KOPT-K1 (cell line): Measurements from ENCODE around the gene CHN1.

Experiments
- H3K27ac ChIP-seq: fragments of 200-600 bp; sonication (generic); 2 replicates; pipeline ENCODE4 v1.5.1; 2016; ENCODE audit warnings: antibody characterized with exemption, mild to moderate bottlenecking, low read depth, low read length; ENCODE audit not compliant: poor library complexity, severe bottlenecking
- H3K36me3 ChIP-seq: fragments of 200-600 bp; sonication (generic); 2 replicates; pipeline ENCODE4 v1.5.1; 2017; ENCODE audit warnings: antibody characterized with exemption, mild to moderate bottlenecking, low read length, moderate library complexity; ENCODE audit not compliant: insufficient read depth
- H3K9me3 ChIP-seq: fragments of 200-600 bp; sonication (generic); 2 replicates; pipeline ENCODE4 v1.5.1; 2017; ENCODE audit warnings: antibody characterized with exemption, low read length, mild to moderate bottlenecking; ENCODE audit not compliant: insufficient read depth, poor library complexity, severe bottlenecking

The CHN1 gene

GRCh38 chr2:174827371-174828369 lies 177.5 kb downstream of the CHN1 start:
- H3K9me3 ChIP-seq: no peaks in the 10 kb centered on the region
- H3K36me3 ChIP-seq: no peaks in the 10 kb centered on the region
- H3K27ac ChIP-seq: no peak overlapping the region

DNA sequence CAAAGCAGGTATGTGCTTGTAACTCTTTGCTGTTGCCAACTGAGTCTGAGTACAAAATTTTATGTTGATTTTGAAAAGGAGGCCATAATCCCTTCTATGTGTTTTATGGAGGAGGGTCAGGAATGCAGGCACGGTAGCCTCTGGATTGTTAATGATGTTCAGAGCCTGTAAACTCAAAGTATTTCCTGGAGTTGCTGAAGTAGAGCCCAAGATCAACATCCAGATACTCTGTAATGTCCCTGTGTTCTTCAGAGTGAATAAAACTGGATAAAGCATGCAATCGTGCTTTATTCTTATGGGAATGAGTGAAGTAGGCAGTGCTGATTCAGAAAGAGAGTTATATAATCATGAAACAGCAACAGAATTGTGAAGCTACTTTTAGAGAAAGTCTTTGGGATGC lies 179.1 kb downstream of the CHN1 start:
- no peaks in the 10 kb centered on the region for H3K36me3 ChIP-seq
- no peak overlapping the region for H3K27ac ChIP-seq
- H3K9me3 ChIP-seq: no peaks in the 10 kb centered on the region

DNA sequence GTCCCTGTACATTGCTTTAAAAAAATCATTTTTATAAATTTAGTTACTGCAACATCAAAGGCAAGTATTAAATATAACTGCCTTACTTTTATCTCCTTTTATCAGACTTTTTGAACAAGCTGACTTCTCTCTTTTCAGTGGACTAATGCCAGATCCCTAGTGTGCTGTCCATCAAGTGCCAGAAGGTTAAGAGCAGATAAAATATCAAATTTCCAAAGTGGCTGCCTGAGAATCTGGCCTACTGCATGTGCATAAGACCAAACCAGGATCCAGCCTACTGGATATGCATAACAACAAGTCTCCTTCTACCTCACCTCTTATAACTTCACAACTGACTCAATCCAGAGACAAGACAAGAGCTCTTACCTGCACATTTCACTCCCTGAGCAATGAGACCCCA lies 181.1 kb downstream of the CHN1 start:
- no peaks in the 10 kb centered on the region for H3K9me3 ChIP-seq
- H3K36me3 ChIP-seq: no peaks in the 10 kb centered on the region
- no peak overlapping the region for H3K27ac ChIP-seq

GRCh38 chr2:174821628-174822027 lies 183.6 kb downstream of the CHN1 start:
- H3K27ac ChIP-seq: no peak overlapping the region
- H3K36me3 ChIP-seq: no peaks in the 10 kb centered on the region
- no peaks in the 10 kb centered on the region for H3K9me3 ChIP-seq

GRCh38 chr2:174820361-174820760 lies 184.8 kb downstream of the CHN1 start:
- Histone ChIP-seq H3K36me3 (no peaks in the 10 kb centered on the region), H3K27ac (no peak overlapping the region), H3K9me3 (no peaks in the 10 kb centered on the region)

DNA sequence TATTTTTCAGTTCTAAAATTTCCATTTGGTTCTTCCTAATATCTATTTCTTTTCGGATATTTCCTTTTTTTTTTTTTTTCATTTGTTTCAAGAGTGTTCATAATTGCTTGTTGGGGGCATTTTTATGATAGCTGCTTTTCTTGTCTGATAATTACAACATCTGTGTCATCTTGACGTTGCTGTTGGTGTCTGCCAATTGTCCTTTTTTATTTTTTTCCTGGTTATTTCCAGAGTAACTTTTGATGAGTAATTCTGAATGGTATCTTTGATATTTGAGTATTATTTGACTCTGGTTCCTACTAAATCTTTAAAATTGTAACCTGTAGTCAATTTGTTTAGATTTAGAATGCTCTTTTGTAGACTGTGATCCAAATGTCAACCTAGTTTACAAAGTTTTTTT lies 189.7 kb downstream of the CHN1 start:
- Histone ChIP-seq H3K9me3 (no peaks in the 10 kb centered on the region), H3K27ac (no peak overlapping the region), H3K36me3 (no peaks in the 10 kb centered on the region)

DNA sequence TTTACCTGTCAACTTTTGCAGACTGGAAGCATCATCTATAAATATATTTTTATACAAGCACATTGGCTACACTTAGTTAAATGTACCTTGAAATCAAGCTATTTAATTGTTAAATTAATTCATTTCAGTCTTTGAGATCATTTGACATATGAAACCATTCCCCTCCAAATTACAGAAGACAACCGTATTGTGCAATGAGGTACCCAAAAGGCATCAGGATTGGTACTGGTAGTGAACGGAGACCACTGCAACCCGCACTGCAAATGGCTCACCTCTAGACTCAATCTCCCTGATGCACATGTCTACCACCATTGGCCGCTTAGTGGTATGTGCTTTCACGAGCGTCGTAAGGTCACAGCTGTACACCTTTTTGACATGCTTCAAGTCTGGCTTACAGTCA lies 193.1 kb downstream of the CHN1 start:
- no peaks in the 10 kb centered on the region for H3K36me3 ChIP-seq
- no peak overlapping the region for H3K27ac ChIP-seq

DNA sequence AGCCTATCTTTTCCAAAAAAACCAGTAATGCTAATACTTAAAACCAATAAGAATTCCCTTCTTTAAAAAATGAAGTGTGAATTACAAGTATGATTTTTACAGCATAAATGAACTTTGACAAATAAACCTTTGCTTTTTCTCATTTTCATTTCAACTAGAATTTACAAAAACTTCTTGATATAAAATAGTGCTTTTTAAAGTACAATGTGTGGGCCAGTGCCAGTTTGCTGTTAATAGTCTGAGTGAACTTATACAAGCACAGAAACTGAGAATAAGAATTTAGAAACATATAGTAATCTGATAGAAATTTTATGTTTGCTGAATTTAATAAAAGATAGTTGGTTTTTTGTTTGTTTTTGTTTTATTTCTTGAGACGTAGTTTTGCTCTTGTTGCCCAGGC lies 197.2 kb downstream of the CHN1 start:
- H3K36me3 ChIP-seq: no peaks in the 10 kb centered on the region
- H3K9me3 ChIP-seq: no peaks in the 10 kb centered on the region
- no peak overlapping the region for H3K27ac ChIP-seq

More for the DNA sequence above, 193.1 kb downstream of the CHN1 start:
- H3K9me3 ChIP-seq: no peaks in the 10 kb centered on the region

DNA sequence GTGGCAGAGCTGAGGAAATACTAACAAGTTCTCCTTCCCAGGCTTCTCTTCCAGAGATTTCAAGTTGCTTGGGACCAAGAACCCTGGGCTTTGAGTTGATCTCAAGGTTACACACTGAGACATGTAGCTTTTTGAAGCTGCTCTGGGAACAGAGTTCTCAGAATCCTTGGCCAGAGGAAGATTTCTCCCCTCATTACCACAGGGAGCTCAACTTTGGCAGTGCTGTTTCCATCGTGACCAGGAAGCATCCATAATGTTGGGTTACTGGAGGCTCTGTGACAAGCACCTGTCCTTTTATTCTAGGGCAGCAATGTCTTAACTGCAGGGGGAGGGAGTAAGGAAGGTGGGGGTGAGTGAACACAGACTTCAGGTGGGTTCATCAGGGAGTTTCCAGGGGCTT lies 199.4 kb downstream of the CHN1 start:
- H3K36me3 ChIP-seq: no peaks in the 10 kb centered on the region
- no peak overlapping the region for H3K27ac ChIP-seq
- H3K9me3 ChIP-seq: no peaks in the 10 kb centered on the region

DNA sequence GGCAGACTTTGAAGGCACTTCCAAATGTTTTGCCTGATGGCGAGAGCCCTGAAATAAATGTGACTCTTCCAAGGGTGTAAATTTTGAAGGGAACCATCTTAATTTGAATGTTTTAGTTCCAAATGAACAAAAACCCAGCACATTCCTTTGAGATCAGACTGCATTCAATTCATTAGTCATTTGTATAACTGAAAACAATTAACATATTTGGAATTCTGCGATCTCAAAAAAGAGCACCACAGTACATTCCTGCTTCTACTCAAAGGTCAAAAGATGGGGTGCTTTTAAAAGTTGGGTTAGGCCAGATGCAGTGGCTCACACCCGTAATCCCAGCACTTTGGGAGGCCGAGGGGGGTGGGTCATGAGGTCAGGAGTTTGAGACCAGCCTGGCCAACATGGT lies 202.7 kb downstream of the CHN1 start:
- no peak overlapping the region for H3K27ac ChIP-seq
- no peaks in the 10 kb centered on the region for H3K36me3 ChIP-seq
- H3K9me3 ChIP-seq: no peaks in the 10 kb centered on the region

GRCh38 chr2:174800436-174801205 lies 204.6 kb downstream of the CHN1 start:
- Histone ChIP-seq H3K27ac (no peak overlapping the region), H3K9me3 (no peaks in the 10 kb centered on the region), H3K36me3 (no peaks in the 10 kb centered on the region)

DNA sequence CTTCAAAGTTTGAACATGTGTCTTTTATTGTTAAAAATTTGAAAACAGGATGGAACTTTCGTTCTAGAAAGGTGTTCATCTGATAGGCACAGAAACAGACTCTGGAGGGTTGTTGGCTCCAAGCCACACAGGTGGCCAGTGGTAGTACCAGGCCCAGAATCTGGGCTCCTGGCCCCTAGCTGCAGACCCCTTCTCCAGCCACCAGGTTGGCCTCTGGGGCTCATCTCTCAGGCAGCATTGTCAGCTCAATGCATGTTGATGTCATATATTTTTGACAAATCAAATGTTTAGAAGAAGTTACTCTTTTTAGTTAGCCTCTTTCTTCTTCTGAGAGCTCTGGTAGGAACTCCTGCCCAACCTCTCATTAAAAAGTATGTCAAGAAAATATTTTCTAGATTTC lies 206.4 kb downstream of the CHN1 start:
- Histone ChIP-seq H3K9me3 (no peaks in the 10 kb centered on the region), H3K27ac (no peak overlapping the region), H3K36me3 (no peaks in the 10 kb centered on the region)

DNA sequence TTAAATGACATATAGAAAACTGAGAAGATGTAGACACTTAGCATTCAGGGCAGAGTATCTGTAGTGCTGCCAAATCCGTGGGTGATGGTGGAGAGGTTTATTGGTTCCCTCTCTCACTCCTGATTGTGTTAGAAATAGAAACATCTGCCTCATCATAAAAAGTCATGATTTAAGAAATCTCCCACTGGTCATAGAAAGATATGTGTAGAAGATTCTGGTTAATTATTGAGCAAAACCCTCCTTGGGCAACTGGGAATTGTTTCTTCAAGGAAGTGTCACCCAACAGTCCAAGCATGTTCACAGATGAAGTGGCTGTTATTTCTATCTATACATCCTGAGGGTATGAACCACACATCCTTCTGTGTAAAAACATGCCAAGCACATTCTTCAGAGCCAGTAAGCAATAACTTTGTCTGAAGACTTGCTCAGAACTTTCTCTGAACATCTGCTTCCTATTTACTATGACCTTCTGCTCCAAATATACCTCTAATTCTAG lies 207.4 kb downstream of the CHN1 start:
- Histone ChIP-seq H3K9me3 (no peaks in the 10 kb centered on the region), H3K36me3 (no peaks in the 10 kb centered on the region), H3K27ac (no peak overlapping the region)

GRCh38 chr2:174796319-174796771 lies 208.8 kb downstream of the CHN1 start:
- H3K27ac ChIP-seq: no peak overlapping the region
- no peaks in the 10 kb centered on the region for H3K9me3 ChIP-seq
- no peaks in the 10 kb centered on the region for H3K36me3 ChIP-seq

GRCh38 chr2:174794851-174795374 lies 210.3 kb downstream of the CHN1 start:
- H3K9me3 ChIP-seq: no peaks in the 10 kb centered on the region

More at GRCh38 chr2:174794851-174795374, 210.3 kb downstream of the CHN1 start:
- Histone ChIP-seq H3K36me3 (no peaks in the 10 kb centered on the region), H3K27ac (no peak overlapping the region)
